ENCODE data around the gene HOXD12.

DNA sequence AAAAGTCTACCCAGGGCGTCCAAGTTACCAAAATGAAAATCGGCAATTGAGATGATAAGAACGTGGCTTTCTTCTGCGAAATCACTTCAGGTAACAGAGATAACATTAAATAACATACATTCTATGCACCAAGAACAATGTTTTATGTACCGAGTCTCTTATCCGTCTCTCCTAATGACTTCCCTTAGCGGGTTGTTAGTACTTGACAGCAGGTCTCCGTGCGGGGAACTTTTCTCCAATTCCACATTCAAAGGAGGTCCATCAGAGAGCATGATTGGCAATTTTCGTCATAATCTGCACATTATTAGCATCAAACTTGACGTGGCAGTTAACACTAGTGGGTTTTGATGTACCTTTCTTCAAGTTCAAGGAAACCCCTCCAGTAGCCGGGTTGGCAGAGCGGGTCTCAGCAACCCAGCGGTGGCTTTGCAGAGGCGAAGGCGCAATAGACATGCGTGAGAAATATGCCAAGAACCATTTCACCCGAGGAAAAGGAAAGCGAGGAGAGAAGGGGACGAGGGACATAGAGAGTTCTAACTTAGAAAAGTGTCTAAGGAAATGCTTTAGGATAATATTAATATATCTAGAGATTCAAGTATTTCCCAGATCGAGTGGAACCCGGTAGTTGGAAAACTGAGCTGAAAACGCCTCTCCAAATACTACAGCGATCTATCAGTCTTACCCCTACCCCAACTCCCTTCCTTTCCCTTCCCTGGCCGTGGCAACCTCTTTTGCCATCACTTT lies 20.9 kb upstream of the HOXD12 start:
- TF ChIP-seq CTCF (IDR thresholded peaks at IDR 0.05; ENCODE audit: low read depth, low read length, poor library complexity, severe bottlenecking) = no peak
- TF ChIP-seq EZH2phosphoT487 (IDR thresholded peaks at IDR 0.05; ENCODE audit: borderline replicate concordance, low read length) = no peak

Measured in DOHH2 (cell line).